Esophagus muscularis mucosa (tissue), 3 donors: Measurements from ENCODE around the gene C1R.

Experiments
- CTCF ChIP-seq, 3 experiments: fragments of 200-600 bp in 2 of 3; fragments of 450-650 bp in 1 of 3; sonication (generic) in 2 of 3; IDR thresholded peaks; one replicate each; pipeline ENCODE4 v1.5.1; 2017 to 2019; ENCODE audit warnings: antibody characterized with exemption in 3 of 3, mild to moderate bottlenecking in 2 of 3, moderate library complexity in 1 of 3
- POLR2A ChIP-seq: fragments of 450-650 bp; IDR thresholded peaks from one replicate; pipeline ENCODE4 v1.6.1; 2017; ENCODE audit warnings: antibody characterized with exemption, moderate library complexity, mild to moderate bottlenecking, low read depth
- POLR2AphosphoS5 ChIP-seq, 2 donors: sonication (generic); formaldehyde crosslinking; IDR thresholded peaks; one replicate each; pipeline ENCODE4 v1.6.1; 2017; ENCODE audit warnings: antibody characterized with exemption in 2 of 2

GRCh38 chr12:7059780-7060179 lies 32.5 kb downstream of the C1R start:
- TF ChIP-seq POLR2AphosphoS5 (IDR thresholded peaks at IDR 0.05) (no peak), CTCF (IDR thresholded peaks at IDR 0.05) (no peak), POLR2A (no peak)
